Spleen (tissue), 7 donors: ENCODE data around the gene C1orf35.

ENCODE experiments used
- POLR2A ChIP-seq, 3 donors: fragments of 450-650 bp; IDR thresholded peaks; one replicate each; pipeline ENCODE4 v1.5.1; 2017; ENCODE audit warnings: antibody characterized with exemption in 3 of 3, mild to moderate bottlenecking in 1 of 3
- POLR2AphosphoS5 ChIP-seq, 3 donors: sonication (generic); formaldehyde crosslinking; IDR thresholded peaks; one replicate each; pipeline ENCODE4 v1.5.1; 2017; ENCODE audit warnings: antibody characterized with exemption in 3 of 3
- TF ChIP-seq, protein P1 (sequence below), 11 experiments: fragments of 200-600 bp in 7 of 11; fragments of 450-650 bp in 4 of 11; sonication (generic) in 4 of 11; IDR thresholded peaks in 8 of 11; conservative IDR thresholded peaks in 3 of 11; 1 replicate in 7 of 11; 2 replicates in 4 of 11; pipeline versions ENCODE4 v1.4.0 to v1.8.0; 2016 to 2021; ENCODE audit warnings: antibody characterized with exemption in 11 of 11, inconsistent platforms in 4 of 11, mild to moderate bottlenecking in 1 of 11
- donor health status: DM: no; HTN: no; CAD: no; lungs with moderate emphysema.
- donor health status: DM: no; HTN: no; CAD: no.
- donor health status: DM: no; HTN: no; CAD: no.

GRCh38 chr1:228105270-228105995, 2.3 kb upstream of the C1orf35 start:
- TF ChIP-seq POLR2AphosphoS5 (IDR thresholded peaks at IDR 0.05) (peak in 1 of 3 donors; percentile 41), POLR2A (IDR thresholded peaks at IDR 0.05) (no peak)
- TF ChIP-seq, protein P1, sequence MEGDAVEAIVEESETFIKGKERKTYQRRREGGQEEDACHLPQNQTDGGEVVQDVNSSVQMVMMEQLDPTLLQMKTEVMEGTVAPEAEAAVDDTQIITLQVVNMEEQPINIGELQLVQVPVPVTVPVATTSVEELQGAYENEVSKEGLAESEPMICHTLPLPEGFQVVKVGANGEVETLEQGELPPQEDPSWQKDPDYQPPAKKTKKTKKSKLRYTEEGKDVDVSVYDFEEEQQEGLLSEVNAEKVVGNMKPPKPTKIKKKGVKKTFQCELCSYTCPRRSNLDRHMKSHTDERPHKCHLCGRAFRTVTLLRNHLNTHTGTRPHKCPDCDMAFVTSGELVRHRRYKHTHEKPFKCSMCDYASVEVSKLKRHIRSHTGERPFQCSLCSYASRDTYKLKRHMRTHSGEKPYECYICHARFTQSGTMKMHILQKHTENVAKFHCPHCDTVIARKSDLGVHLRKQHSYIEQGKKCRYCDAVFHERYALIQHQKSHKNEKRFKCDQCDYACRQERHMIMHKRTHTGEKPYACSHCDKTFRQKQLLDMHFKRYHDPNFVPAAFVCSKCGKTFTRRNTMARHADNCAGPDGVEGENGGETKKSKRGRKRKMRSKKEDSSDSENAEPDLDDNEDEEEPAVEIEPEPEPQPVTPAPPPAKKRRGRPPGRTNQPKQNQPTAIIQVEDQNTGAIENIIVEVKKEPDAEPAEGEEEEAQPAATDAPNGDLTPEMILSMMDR (IDR thresholded peaks at IDR 0.05 in 8 of 11, conservative IDR thresholded peaks at IDR 0.05 in 3 of 11) = no peak
